Activated naive CD4-positive, alpha-beta T cell treated with Interleukin-2 at 50 U/mL for 16 hours (primary cell): ENCODE measurements around the gene FAM163A.

Experiments used
- DNase-seq: peaks from one replicate; pipeline ENCODE4 v3.0.0-alpha.2; 2020

The FAM163A gene

GRCh38 chr1:179753061-179753460, 10.0 kb downstream of the FAM163A start:
- DNase-seq, result no peak

GRCh38 chr1:179754041-179754624, 11.0 kb downstream of the FAM163A start:
- no peak for DNase-seq

GRCh38 chr1:179757933-179758332, 14.8 kb downstream of the FAM163A start:
- DNase-seq, result no peak

- DNase-seq, result no peak
Measured at GRCh38 chr1:179760521-179760920, 17.4 kb downstream of the FAM163A start.

- DNase-seq, result no peak
Measured at GRCh38 chr1:179761296-179761695, 18.2 kb downstream of the FAM163A start.

GRCh38 chr1:179761846-179762640, 19.0 kb downstream of the FAM163A start:
- no peak for DNase-seq

- no peak for DNase-seq
Measured at GRCh38 chr1:179767177-179767581, 24.1 kb downstream of the FAM163A start.

GRCh38 chr1:179767996-179768395, 24.9 kb downstream of the FAM163A start:
- DNase-seq, result no peak

- no peak for DNase-seq
Measured at GRCh38 chr1:179770887-179771502, 27.9 kb downstream of the FAM163A start.

- no peak for DNase-seq
Measured at GRCh38 chr1:179773264-179773663, 30.2 kb downstream of the FAM163A start.

- no peak for DNase-seq
Measured at GRCh38 chr1:179774000-179774399, 30.9 kb downstream of the FAM163A start.

- DNase-seq, result no peak
Measured at GRCh38 chr1:179774566-179774965, 31.5 kb downstream of the FAM163A start.

GRCh38 chr1:179775009-179775408, 31.9 kb downstream of the FAM163A start:
- DNase-seq, result no peak

- no peak for DNase-seq
Measured at GRCh38 chr1:179776831-179777230, 33.7 kb downstream of the FAM163A start.

- DNase-seq, result no peak
Measured at GRCh38 chr1:179777731-179778130, 34.6 kb downstream of the FAM163A start.

- DNase-seq, result no peak
Measured at GRCh38 chr1:179779645-179780272, 36.7 kb downstream of the FAM163A start.

GRCh38 chr1:179781962-179782361, 38.9 kb downstream of the FAM163A start:
- DNase-seq, result no peak

- no peak for DNase-seq
Measured at GRCh38 chr1:179785031-179785431, 41.9 kb downstream of the FAM163A start.

- DNase-seq, result no peak
Measured at GRCh38 chr1:179785728-179786127, 42.6 kb downstream of the FAM163A start.

GRCh38 chr1:179786815-179787685, 44.0 kb downstream of the FAM163A start:
- DNase-seq, result no peak

GRCh38 chr1:179788259-179788658, 45.2 kb downstream of the FAM163A start:
- DNase-seq, result no peak

GRCh38 chr1:179793281-179793680, 50.2 kb downstream of the FAM163A start:
- DNase-seq, result no peak

GRCh38 chr1:179794146-179794545, 51.1 kb downstream of the FAM163A start:
- DNase-seq, result no peak
